Measurements from ENCODE around the gene CCL5.
A peak's percentile ranks its signal among the peaks of the same experiment; 100 is the strongest.

CCL5 gene

DNA sequence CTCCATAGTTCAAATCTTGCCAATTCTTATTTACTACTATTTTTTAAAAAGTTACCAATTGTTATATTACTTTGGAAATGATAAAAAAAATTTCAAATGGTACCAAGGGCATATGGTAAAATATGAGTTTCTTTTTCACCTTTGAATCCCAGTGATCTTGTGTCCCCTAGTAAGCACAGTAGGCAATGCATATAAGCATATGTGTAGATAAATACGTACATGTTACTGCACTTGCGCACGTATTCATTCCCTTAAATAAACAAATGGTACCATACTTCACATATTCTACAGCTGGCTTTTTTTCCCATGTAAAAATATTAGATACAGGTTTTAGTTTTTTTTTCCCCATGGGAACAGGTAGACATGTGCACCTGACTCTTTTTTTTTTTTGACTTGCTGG lies 39.1 kb downstream of the CCL5 start (continued):
- TF ChIP-seq, protein P1, sequence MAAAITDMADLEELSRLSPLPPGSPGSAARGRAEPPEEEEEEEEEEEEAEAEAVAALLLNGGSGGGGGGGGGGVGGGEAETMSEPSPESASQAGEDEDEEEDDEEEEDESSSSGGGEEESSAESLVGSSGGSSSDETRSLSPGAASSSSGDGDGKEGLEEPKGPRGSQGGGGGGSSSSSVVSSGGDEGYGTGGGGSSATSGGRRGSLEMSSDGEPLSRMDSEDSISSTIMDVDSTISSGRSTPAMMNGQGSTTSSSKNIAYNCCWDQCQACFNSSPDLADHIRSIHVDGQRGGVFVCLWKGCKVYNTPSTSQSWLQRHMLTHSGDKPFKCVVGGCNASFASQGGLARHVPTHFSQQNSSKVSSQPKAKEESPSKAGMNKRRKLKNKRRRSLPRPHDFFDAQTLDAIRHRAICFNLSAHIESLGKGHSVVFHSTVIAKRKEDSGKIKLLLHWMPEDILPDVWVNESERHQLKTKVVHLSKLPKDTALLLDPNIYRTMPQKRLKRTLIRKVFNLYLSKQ (tag by site-specific recombination; IDR thresholded peaks at IDR 0.05; ENCODE audit: borderline replicate concordance): no peak
- TF ChIP-seq, protein P2, sequence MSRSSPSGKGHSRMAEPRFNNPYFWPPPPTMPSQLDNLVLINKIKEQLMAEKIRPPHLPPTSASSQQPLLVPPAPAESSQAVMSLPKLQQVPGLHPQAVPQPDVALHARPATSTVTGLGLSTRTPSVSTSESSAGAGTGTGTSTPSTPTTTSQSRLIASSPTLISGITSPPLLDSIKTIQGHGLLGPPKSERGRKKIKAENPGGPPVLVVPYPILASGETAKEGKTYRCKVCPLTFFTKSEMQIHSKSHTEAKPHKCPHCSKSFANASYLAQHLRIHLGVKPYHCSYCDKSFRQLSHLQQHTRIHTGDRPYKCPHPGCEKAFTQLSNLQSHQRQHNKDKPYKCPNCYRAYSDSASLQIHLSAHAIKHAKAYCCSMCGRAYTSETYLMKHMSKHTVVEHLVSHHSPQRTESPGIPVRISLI (tag by site-specific recombination; IDR thresholded peaks at IDR 0.05): no peak
- no peak for TF ChIP-seq ZFP37 (tag by site-specific recombination; IDR thresholded peaks at IDR 0.05)
- no peak for TF ChIP-seq ZNF302 (tag by site-specific recombination; IDR thresholded peaks at IDR 0.05; ENCODE audit: low read depth)
- TF ChIP-seq HOXD13 (CRISPR knock-in tag; IDR thresholded peaks at IDR 0.05; ENCODE audit: borderline replicate concordance): no peak
- TF ChIP-seq KLF9 (tag by site-specific recombination; IDR thresholded peaks at IDR 0.05; ENCODE audit: low read depth): no peak
- no peak for TF ChIP-seq OVOL3 (tag by site-specific recombination; IDR thresholded peaks at IDR 0.05)
- no peak for TF ChIP-seq ZEB2 (tag by site-specific recombination; IDR thresholded peaks at IDR 0.05)
- no peak for TF ChIP-seq ZNF2 (tag by site-specific recombination; IDR thresholded peaks at IDR 0.05)
- no peak for TF ChIP-seq ZNF404 (tag by site-specific recombination; IDR thresholded peaks at IDR 0.05)

DNA sequence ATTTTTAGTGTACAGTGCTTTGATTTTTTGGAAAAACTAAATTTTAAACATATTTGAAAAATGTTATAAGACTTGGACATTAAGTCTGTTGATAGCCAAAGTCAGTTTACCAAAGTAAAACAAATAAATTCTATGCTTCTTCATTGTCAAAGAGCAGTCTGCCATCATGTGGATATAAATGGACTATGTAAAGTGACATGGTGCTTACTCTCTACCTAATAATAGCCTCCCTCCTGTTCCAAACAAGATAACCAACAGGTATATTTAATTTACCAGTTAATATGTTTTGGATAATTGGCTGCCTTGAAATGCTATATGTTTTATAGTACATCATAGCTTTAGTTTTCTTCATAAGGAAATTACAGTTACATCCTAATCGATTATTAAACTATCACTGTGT lies 55.0 kb downstream of the CCL5 start:
- POLR2A ChIA-PET: interaction anchor here (0.6 kb wide), 1 partner anchor 8 kb away, joined by 3 read pairs; no protein-coding TSS in a partner anchor
- Histone ChIP-seq H3K9me3 (ENCODE audit: control insufficient read depth, insufficient read depth, low read depth, low read length) (no peaks in the 10 kb centered on the region), H3K4me3 (ENCODE audit: low read depth, low read length) (no peak overlapping the region), H3K4me1 (ENCODE audit: control insufficient read depth, insufficient read depth, low read length) (no peaks in the 10 kb centered on the region), H3K36me3 (ENCODE audit: control insufficient read depth in 2 of 2, insufficient read depth in 1 of 2, low read length in 2 of 2) (peaks cover 93 to 95% of the 10 kb centered on the region in 2 experiments), H3K27ac (ENCODE audit: extremely low read depth, low read depth, low read length) (no peak overlapping the region)
- CTCF ChIA-PET: no interaction called here
- TF ChIP-seq ZNF311 (tag by site-specific recombination; IDR thresholded peaks at IDR 0.05; ENCODE audit: borderline replicate concordance) (no peak), ZNF654 (tag by site-specific recombination; IDR thresholded peaks at IDR 0.05; ENCODE audit: low read depth) (0 out of 2 replicates have a peak, but pooled peaks have one; percentile 2)
